ENCODE results near the gene ZNRF1. TPM values are rescaled to one million over a fixed set of nuclear protein-coding genes. Genes with fewer than 3 reads are reported as not detected.

ZNRF1 gene
- total RNA-seq, 1 donor from 2014 or later, result 46.8 TPM

- intact Hi-C loops (cut with micrococcal nuclease), result no loop called here
- Mint-ChIP-seq H3K27ac (peak overlapping the region; percentile 7), H3K9me3 (no peaks in the 10 kb centered on the region)
Observed at GRCh38 chr16:75062976-75063346, 64.1 kb downstream of the ZNRF1 start.

GRCh38 chr16:75063549-75064088 lies 64.8 kb downstream of the ZNRF1 start:
- Mint-ChIP-seq H3K9me3 (no peaks in the 10 kb centered on the region), H3K4me1 (peaks cover 46% of the 10 kb centered on the region), H3K4me3 (peak overlapping the region; percentile 46), H3K27ac (peak overlapping the region; percentile 64), H3K27me3 (no peaks in the 10 kb centered on the region), H3K36me3 (ENCODE audit: low read depth) (peaks cover 7% of the 10 kb centered on the region)
- DNase-seq, result no peak
- intact Hi-C loops (cut with micrococcal nuclease), result loop anchor here (2.0 kb wide), 1 partner anchor 45 kb away; no protein-coding TSS in a partner anchor

More at GRCh38 chr16:75062976-75063346, 64.1 kb downstream of the ZNRF1 start:
- Mint-ChIP-seq H3K4me3 (peak overlapping the region; percentile 21), H3K27me3 (no peaks in the 10 kb centered on the region), H3K36me3 (ENCODE audit: low read depth) (peaks cover 10% of the 10 kb centered on the region), H3K4me1 (peaks cover 48% of the 10 kb centered on the region)
- no peak for DNase-seq

- DNase-seq, result peak; percentile 74
Observed at GRCh38 chr16:75064403-75065148, 65.8 kb downstream of the ZNRF1 start.

GRCh38 chr16:75065149-75065505 lies 66.3 kb downstream of the ZNRF1 start:
- Mint-ChIP-seq H3K36me3 (ENCODE audit: low read depth) (peaks cover 6% of the 10 kb centered on the region), H3K9me3 (no peaks in the 10 kb centered on the region), H3K27ac (peak overlapping the region; percentile 85), H3K27me3 (no peaks in the 10 kb centered on the region), H3K4me1 (peaks cover 53% of the 10 kb centered on the region), H3K4me3 (peak overlapping the region; percentile 69)
- intact Hi-C loops (cut with micrococcal nuclease), result loop anchor here (1.0 to 2.0 kb wide), 3 partner anchors 10 to 53 kb away; no protein-coding TSS in a partner anchor
- peak; percentile 81 for DNase-seq

More at GRCh38 chr16:75064403-75065148, 65.8 kb downstream of the ZNRF1 start:
- Mint-ChIP-seq H3K27ac (peak overlapping the region; percentile 85), H3K4me1 (peaks cover 50% of the 10 kb centered on the region), H3K36me3 (ENCODE audit: low read depth) (peaks cover 5% of the 10 kb centered on the region), H3K27me3 (no peaks in the 10 kb centered on the region), H3K9me3 (no peaks in the 10 kb centered on the region), H3K4me3 (peak overlapping the region; percentile 69)
- intact Hi-C loops (cut with micrococcal nuclease), result loop anchor here (1.0 to 2.0 kb wide), 3 partner anchors 11 to 52 kb away; no protein-coding TSS in a partner anchor

GRCh38 chr16:75065521-75066149 lies 66.8 kb downstream of the ZNRF1 start:
- Mint-ChIP-seq H3K27ac (no peak overlapping the region), H3K36me3 (ENCODE audit: low read depth) (peaks cover 11% of the 10 kb centered on the region), H3K4me1 (peaks cover 58% of the 10 kb centered on the region), H3K27me3 (no peaks in the 10 kb centered on the region), H3K9me3 (no peaks in the 10 kb centered on the region), H3K4me3 (peak overlapping the region; percentile 69)
- intact Hi-C loops (cut with micrococcal nuclease), result loop anchor here (1.0 to 2.0 kb wide), 3 partner anchors 10 to 53 kb away; no protein-coding TSS in a partner anchor
- DNase-seq, result no peak

- H3K9me3 Mint-ChIP-seq, result no peaks in the 10 kb centered on the region
- no peaks in the 10 kb centered on the region for H3K27me3 Mint-ChIP-seq
- H3K27ac Mint-ChIP-seq, result no peak overlapping the region
- no peak overlapping the region for H3K4me3 Mint-ChIP-seq
- intact Hi-C loops (cut with micrococcal nuclease), result no loop called here
- peaks cover 63% of the 10 kb centered on the region for H3K4me1 Mint-ChIP-seq
- DNase-seq, result no peak
- peaks cover 11% of the 10 kb centered on the region for H3K36me3 Mint-ChIP-seq (ENCODE audit: low read depth)
Observed at GRCh38 chr16:75066861-75067447, 68.1 kb downstream of the ZNRF1 start.

- Mint-ChIP-seq H3K4me1 (peaks cover 65% of the 10 kb centered on the region), H3K36me3 (ENCODE audit: low read depth) (peaks cover 17% of the 10 kb centered on the region), H3K4me3 (no peak overlapping the region), H3K27ac (no peak overlapping the region), H3K9me3 (no peaks in the 10 kb centered on the region), H3K27me3 (no peaks in the 10 kb centered on the region)
- intact Hi-C loops (cut with micrococcal nuclease), result no loop called here
- DNase-seq, result no peak
Observed at GRCh38 chr16:75068085-75069031, 69.5 kb downstream of the ZNRF1 start.

GRCh38 chr16:75070012-75070841 lies 71.4 kb downstream of the ZNRF1 start:
- Mint-ChIP-seq H3K36me3 (ENCODE audit: low read depth) (peaks cover 17% of the 10 kb centered on the region), H3K4me3 (no peak overlapping the region), H3K27ac (peak overlapping the region; percentile 54), H3K27me3 (no peaks in the 10 kb centered on the region), H3K4me1 (peaks cover 63% of the 10 kb centered on the region), H3K9me3 (no peaks in the 10 kb centered on the region)
- intact Hi-C loops (cut with micrococcal nuclease), result no loop called here
- no peak for DNase-seq

- Mint-ChIP-seq H3K4me3 (no peak overlapping the region), H3K27ac (no peak overlapping the region), H3K4me1 (peaks cover 69% of the 10 kb centered on the region), H3K9me3 (peaks cover 4% of the 10 kb centered on the region), H3K36me3 (ENCODE audit: low read depth) (peaks cover 22% of the 10 kb centered on the region), H3K27me3 (no peaks in the 10 kb centered on the region)
- intact Hi-C loops (cut with micrococcal nuclease), result no loop called here
- DNase-seq, result no peak
Observed at GRCh38 chr16:75071621-75072020, 72.8 kb downstream of the ZNRF1 start.

- Mint-ChIP-seq H3K27ac (peak overlapping the region; percentile 35), H3K4me3 (no peak overlapping the region), H3K9me3 (peaks cover 4% of the 10 kb centered on the region), H3K36me3 (ENCODE audit: low read depth) (peaks cover 24% of the 10 kb centered on the region), H3K27me3 (no peaks in the 10 kb centered on the region), H3K4me1 (peaks cover 66% of the 10 kb centered on the region)
- intact Hi-C loops (cut with micrococcal nuclease), result no loop called here
- no peak for DNase-seq
Observed at GRCh38 chr16:75072239-75072947, 73.6 kb downstream of the ZNRF1 start.

- Mint-ChIP-seq H3K9me3 (peaks cover 12% of the 10 kb centered on the region), H3K4me1 (peaks cover 69% of the 10 kb centered on the region), H3K36me3 (ENCODE audit: low read depth) (peaks cover 30% of the 10 kb centered on the region), H3K27ac (peak overlapping the region; percentile 34), H3K27me3 (no peaks in the 10 kb centered on the region), H3K4me3 (peak overlapping the region; percentile 9)
- intact Hi-C loops (cut with micrococcal nuclease), result loop anchor here (2.0 kb wide), 1 partner anchor 61 kb away; no protein-coding TSS in a partner anchor
- DNase-seq, result no peak
Observed at GRCh38 chr16:75073545-75074303, 74.9 kb downstream of the ZNRF1 start.

Measured in activated CD4-positive, alpha-beta T cell treated with anti-CD3 and anti-CD28 coated beads, Interleukin-2, amount 10 ng/mL, durations not matched to agents 24 days and 14 days (primary cell).